Suprapubic skin (tissue), 4 donors: Measurements from ENCODE around the gene DNAH2.

Source experiments
- CTCF ChIP-seq, 2 donors: fragments of 200-600 bp in 1 of 2; fragments of 450-650 bp in 1 of 2; sonication (generic) in 1 of 2; IDR thresholded peaks; one replicate each; pipeline ENCODE4 v1.5.1; 2016 to 2019; ENCODE audit warnings: antibody characterized with exemption in 2 of 2, mild to moderate bottlenecking in 1 of 2, moderate library complexity in 1 of 2
- EP300 ChIP-seq: sonication (generic); formaldehyde crosslinking; IDR thresholded peaks from one replicate; pipeline ENCODE4 v1.6.1; 2017; ENCODE audit warnings: antibody characterized with exemption
- POLR2AphosphoS5 ChIP-seq, 3 donors: sonication (generic); formaldehyde crosslinking; IDR thresholded peaks; one replicate each; pipeline ENCODE4 v1.6.1; 2017; ENCODE audit warnings: antibody characterized with exemption in 3 of 3

GRCh38 chr17:7867881-7868329 lies 150.4 kb downstream of the DNAH2 start:
- TF ChIP-seq CTCF (IDR thresholded peaks at IDR 0.05) = no peak
- no peak for TF ChIP-seq POLR2AphosphoS5 (IDR thresholded peaks at IDR 0.05)
- TF ChIP-seq EP300 = no peak
